B cell (primary cell): Measurements from ENCODE around the gene MMS22L. TPM values are rescaled to one million over a fixed set of nuclear protein-coding genes. Genes with fewer than 3 reads are reported as not detected.

ENCODE experiments used
- ATAC-seq: fragments of 200-7000 bp; cut with Tn5 transposase; one replicate; pipeline ENCODE4 v1.10.0; 2021; ENCODE audit warnings: low read depth, mild to moderate bottlenecking, moderate number of reproducible peaks, moderate library complexity
- CTCF ChIA-PET: fragments of 350-600 bp; sonication (Branson Sonifier 250); formaldehyde crosslinking; loops from one replicate; lab custom pipeline; 2021; ENCODE audit warnings: antibody characterized with exemption, inconsistent platforms; lab: Charles Lee
- POLR2A ChIA-PET: fragments of 350-600 bp; sonication (Branson Sonifier 250); formaldehyde crosslinking; loops from one replicate; lab custom pipeline; 2021; ENCODE audit warnings: antibody characterized with exemption; lab: Charles Lee
- DNase-seq: peaks from one replicate; pipeline ENCODE4 v3.0.0; 2013
- H2AFZ ChIP-seq: 2 replicates; pipeline ENCODE4 v1.6.1; 2012; ENCODE audit warnings: mild to moderate bottlenecking, low read depth, low read length; ENCODE audit not compliant: insufficient read depth, poor library complexity, severe bottlenecking
- H3K27ac ChIP-seq, 2 donors: 1 replicate in 1 of 2; 2 replicates in 1 of 2; pipeline ENCODE4 v1.5.1; 2012 to 2013; ENCODE audit warnings: low read length in 2 of 2, mild to moderate bottlenecking in 2 of 2, moderate library complexity in 1 of 2
- H3K27me3 ChIP-seq, 4 experiments: fragments of 200-600 bp in 1 of 4; sonication (generic) in 1 of 4; replicated peaks in 1 of 4; 1 replicate in 2 of 4; 2 replicates in 2 of 4; pipeline versions ENCODE4 v1.6.1 to v1.7.0; 2013 to 2016; ENCODE audit warnings: low read length in 3 of 4, mild to moderate bottlenecking in 2 of 4, mixed read lengths in 1 of 4, moderate library complexity in 1 of 4; ENCODE audit not compliant: insufficient read depth in 4 of 4, control insufficient read depth in 3 of 4; ENCODE audit errors: control extremely low read depth in 1 of 4
- H3K36me3 ChIP-seq, 2 experiments: replicated peaks in 1 of 2; 1 replicate in 1 of 2; 2 replicates in 1 of 2; pipeline versions ENCODE4 v1.6.1 to v1.7.1; 2013; ENCODE audit warnings: low read length in 1 of 2; ENCODE audit not compliant: insufficient read depth in 2 of 2, control insufficient read depth in 1 of 2; ENCODE audit errors: control extremely low read depth in 1 of 2, extremely low read depth in 1 of 2
- H3K4me1 ChIP-seq, 2 donors: fragments of 200-600 bp in 1 of 2; sonication (generic) in 1 of 2; 1 replicate in 1 of 2; 2 replicates in 1 of 2; pipeline versions ENCODE4 v1.5.1 to v1.6.1; 2013 to 2017; ENCODE audit warnings: low read length in 2 of 2; ENCODE audit not compliant: control insufficient read depth in 2 of 2, insufficient read depth in 2 of 2
- H3K4me2 ChIP-seq: replicated peaks from 2 replicates; pipeline ENCODE3; 2012; ENCODE audit warnings: mild to moderate bottlenecking, low read depth, low read length; ENCODE audit not compliant: poor library complexity, severe bottlenecking
- H3K4me3 ChIP-seq, 5 experiments: fragments of 200-600 bp in 1 of 5; sonication (generic) in 1 of 5; 1 replicate in 3 of 5; 2 replicates in 2 of 5; pipeline versions ENCODE4 v1.5.1 to v1.7.0; 2011 to 2016; ENCODE audit warnings: low read length in 4 of 5, mild to moderate bottlenecking in 4 of 5, low read depth in 2 of 5, control low read depth in 1 of 5, moderate library complexity in 1 of 5; ENCODE audit not compliant: insufficient read depth in 1 of 5; ENCODE audit errors: control extremely low read depth in 1 of 5, extremely low read depth in 1 of 5
- H3K79me2 ChIP-seq: fragments of 200-600 bp; sonication (generic); one replicate; pipeline ENCODE4 v1.6.0; 2016; ENCODE audit warnings: low read length; ENCODE audit not compliant: control insufficient read depth, insufficient read depth
- H3K9ac ChIP-seq: fragments of 200-600 bp; sonication (generic); 2 replicates; pipeline ENCODE4 v1.6.1; 2017; ENCODE audit warnings: mild to moderate bottlenecking, low read length, moderate library complexity
- H3K9me3 ChIP-seq, 3 donors: one replicate each; pipeline versions ENCODE4 v1.6.1 to v1.7.1; 2013; ENCODE audit warnings: low read length in 2 of 3; ENCODE audit not compliant: control insufficient read depth in 2 of 3, insufficient read depth in 1 of 3; ENCODE audit errors: control extremely low read depth in 1 of 3
- H4K20me1 ChIP-seq: 2 replicates; pipeline ENCODE4 v1.6.0; 2012; ENCODE audit warnings: mild to moderate bottlenecking, low read length; ENCODE audit not compliant: insufficient read depth, control insufficient read depth, poor library complexity, severe bottlenecking
- H3K27ac Mint-ChIP-seq: one replicate; pipeline ENCODE4 v1.8.0; 2021; ENCODE audit warnings: mixed read lengths
- H3K27me3 Mint-ChIP-seq: one replicate; pipeline ENCODE4 v1.8.0; 2021; ENCODE audit warnings: mixed read lengths
- H3K4me1 Mint-ChIP-seq: one replicate; pipeline ENCODE4 v1.8.0; 2021; ENCODE audit warnings: mixed read lengths
- H3K4me3 Mint-ChIP-seq: one replicate; pipeline ENCODE4 v1.8.0; 2021; ENCODE audit warnings: mixed read lengths
- H3K9me3 Mint-ChIP-seq: one replicate; pipeline ENCODE4 v1.8.0; 2022; ENCODE audit warnings: mixed read lengths; ENCODE audit not compliant: insufficient read depth
- CTCF ChIP-seq: fragments of 200-600 bp; IDR thresholded peaks from one replicate; pipeline ENCODE4 v1.8.0; 2022; ENCODE audit warnings: antibody characterized with exemption, mild to moderate bottlenecking
- EZH2 ChIP-seq: IDR thresholded peaks from 2 replicates; pipeline ENCODE4 v1.6.1; 2012; ENCODE audit warnings: borderline replicate concordance, low read depth, mild to moderate bottlenecking, moderate library complexity, low read length; ENCODE audit not compliant: insufficient read depth, poor library complexity, severe bottlenecking
- WGBS: methylation state at CpG from one replicate; pipeline ENCODE4 v1.1.5; 2013; ENCODE audit warnings: missing lambda C conversion rate; ENCODE audit not compliant: insufficient coverage; 5-methylcytosine and 5-hydroxymethylcytosine counted together
- intact Hi-C: fragments of 100-400 bp; cut with micrococcal nuclease; formaldehyde crosslinking; loops from one replicate; pipeline ENCODE4 v1.10.0; 2022
- polyA plus RNA-seq: library from polyadenylated mRNA; depleted of rRNA; stranded (reverse); fragments of >200 nt; gene quantifications from 2 replicates; pipeline ENCODE4 v1.2.3, GENCODE V29; 2012
- total RNA-seq, 2 donors: library from RNA; stranded (reverse); fragments of 120-200 nt in 1 of 2; gene quantifications; 1 replicate in 1 of 2; 2 replicates in 1 of 2; pipeline versions ENCODE4 v1.2.3 to v1.2.4, GENCODE V29; 2013 to 2022

MMS22L gene
- total and polyA plus RNA-seq, 2 donors (not counting 1 experiment from before 2014, with no cell fraction given) = 3.2 to 20.5 TPM

GRCh38 chr6:97262676-97263075, 20.3 kb downstream of the MMS22L start:
- Mint-ChIP-seq H3K4me3 (peak overlapping the region; percentile 32), H3K9me3 (peaks cover 4% of the 10 kb centered on the region), H3K27me3 (no peaks in the 10 kb centered on the region), H3K4me1 (peaks cover 10% of the 10 kb centered on the region), H3K27ac (peak overlapping the region; percentile 46)
- Histone ChIP-seq H3K36me3 (peaks cover 1 to 10% of the 10 kb centered on the region in 2 experiments), H3K9me3 (peaks cover 0 to 2% (median 0%) of the 10 kb centered on the region in 3 donors), H3K4me1 (peaks cover 4% of the 10 kb centered on the region in 2 donors), H4K20me1 (no peaks in the 10 kb centered on the region), H3K4me2 (no peak overlapping the region), H3K4me3 (no peak overlapping the region), H3K79me2 (no peaks in the 10 kb centered on the region), H3K27ac (peak overlapping the region in 1 of 2 donors; percentile 51), H2AFZ (no peak overlapping the region), H3K9ac (peak overlapping the region; percentile 1), H3K27me3 (no peaks in the 10 kb centered on the region)
- POLR2A ChIA-PET = no interaction called here
- intact Hi-C loops = no loop called here
- TF ChIP-seq EZH2 = no peak
- no peak for TF ChIP-seq CTCF
- whole genome bisulfite sequencing = no CpG with 5 or more reads among the region's 2 CpGs
- ATAC-seq (no peak), DNase-seq (no peak)
- CTCF ChIA-PET = no interaction called here

- H3K9ac ChIP-seq = no peak overlapping the region
- Mint-ChIP-seq H3K27me3 (no peaks in the 10 kb centered on the region), H3K9me3 (peaks cover 13% of the 10 kb centered on the region), H3K27ac (no peak overlapping the region), H3K4me1 (no peaks in the 10 kb centered on the region), H3K4me3 (no peak overlapping the region)
- H3K27ac ChIP-seq = no peak overlapping the region
- intact Hi-C loops = no loop called here
- TF ChIP-seq EZH2 (no peak), CTCF (no peak)
- H4K20me1 ChIP-seq = no peaks in the 10 kb centered on the region
- H3K79me2 ChIP-seq = no peaks in the 10 kb centered on the region
- H3K36me3 ChIP-seq = peaks cover 0 to 8% of the 10 kb centered on the region in 2 experiments
- POLR2A ChIA-PET = no interaction called here
- no peak for DNase-seq
- no peak overlapping the region for H3K4me2 ChIP-seq
- no peaks in the 10 kb centered on the region for H3K27me3 ChIP-seq
- no peak overlapping the region for H2AFZ ChIP-seq
- H3K4me1 ChIP-seq = no peaks in the 10 kb centered on the region
- CTCF ChIA-PET = interaction anchor here (0.7 kb wide), 1 partner anchor 24 kb away, joined by 3 read pairs; no protein-coding TSS in a partner anchor
- WGBS = no CpG with 5 or more reads among the region's 1 CpG
- no peak overlapping the region for H3K4me3 ChIP-seq
- H3K9me3 ChIP-seq = no peaks in the 10 kb centered on the region
- no peak for ATAC-seq
Measured at GRCh38 chr6:97246842-97247241, 36.2 kb downstream of the MMS22L start.
